ENCODE results near the gene SLC6A9. TPM values are rescaled to one million over a fixed set of nuclear protein-coding genes. Genes with fewer than 3 reads are reported as not detected.

SLC6A9 gene
- total RNA-seq, 1 donor from 2014 or later: 5.6 TPM

GRCh38 chr1:43969746-43970466 lies 61.4 kb downstream of the SLC6A9 start, which contains the start of gene DPH2:
Gene DPH2, plus strand, starts transcription at chr1:43970010. Its CDS starts 166 bp downstream, at chr1:43970176.
- peak; percentile 97 for DNase-seq (ENCODE audit: low spot score)

DNA sequence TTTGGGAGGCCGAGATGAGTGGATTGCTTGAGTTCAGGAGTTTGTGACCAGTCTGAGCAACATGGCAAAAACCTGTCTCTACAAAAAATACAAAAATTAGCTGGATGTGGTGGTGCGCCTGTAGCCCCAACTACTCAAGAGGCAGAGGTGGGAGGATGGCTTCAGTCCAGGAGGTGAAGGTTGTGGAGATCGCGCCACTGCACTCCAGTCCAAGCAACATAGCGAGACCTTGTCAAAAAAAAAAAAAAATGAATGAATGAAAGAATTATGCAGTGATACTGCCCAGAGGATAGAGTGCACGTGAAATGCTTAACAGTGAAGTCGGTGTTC lies 61.9 kb downstream of the SLC6A9 start:
- no peak for DNase-seq (ENCODE audit: low spot score)

- DNase-seq (ENCODE audit: low spot score): no peak
Observed at GRCh38 chr1:43968348-43968948, 62.8 kb downstream of the SLC6A9 start.

DNA sequence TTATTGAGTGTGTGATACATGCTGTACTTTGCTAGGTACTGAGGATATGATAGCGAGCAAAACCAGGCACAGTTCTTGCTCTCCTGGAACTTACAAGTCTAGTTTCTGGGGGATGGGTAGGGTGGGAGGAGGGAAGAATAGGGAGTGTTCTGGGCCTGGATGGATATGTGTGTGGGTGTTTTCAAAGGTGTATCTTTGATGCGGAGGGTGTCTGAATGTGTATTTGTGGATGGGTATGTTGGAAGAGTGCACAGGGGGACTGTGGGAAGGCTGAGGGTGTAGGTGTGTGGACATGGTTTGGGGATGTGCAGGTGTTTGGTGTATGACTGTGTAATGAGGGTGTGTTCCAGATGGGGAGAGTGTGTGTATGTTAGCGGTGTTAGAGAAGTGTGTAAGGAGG lies 65.9 kb downstream of the SLC6A9 start:
- no peak for DNase-seq (ENCODE audit: low spot score)

GRCh38 chr1:43963890-43964289 lies 67.4 kb downstream of the SLC6A9 start:
- no peak for DNase-seq (ENCODE audit: low spot score)

- DNase-seq (ENCODE audit: low spot score): no peak
Observed at GRCh38 chr1:43963006-43963405, 68.3 kb downstream of the SLC6A9 start.

GRCh38 chr1:43962324-43962723 lies 68.9 kb downstream of the SLC6A9 start:
- DNase-seq (ENCODE audit: low spot score): no peak

- no peak for DNase-seq (ENCODE audit: low spot score)
Observed at GRCh38 chr1:43961692-43962091, 69.6 kb downstream of the SLC6A9 start.

- DNase-seq (ENCODE audit: low spot score): no peak
Observed at GRCh38 chr1:43960798-43961197, 70.5 kb downstream of the SLC6A9 start.

DNA sequence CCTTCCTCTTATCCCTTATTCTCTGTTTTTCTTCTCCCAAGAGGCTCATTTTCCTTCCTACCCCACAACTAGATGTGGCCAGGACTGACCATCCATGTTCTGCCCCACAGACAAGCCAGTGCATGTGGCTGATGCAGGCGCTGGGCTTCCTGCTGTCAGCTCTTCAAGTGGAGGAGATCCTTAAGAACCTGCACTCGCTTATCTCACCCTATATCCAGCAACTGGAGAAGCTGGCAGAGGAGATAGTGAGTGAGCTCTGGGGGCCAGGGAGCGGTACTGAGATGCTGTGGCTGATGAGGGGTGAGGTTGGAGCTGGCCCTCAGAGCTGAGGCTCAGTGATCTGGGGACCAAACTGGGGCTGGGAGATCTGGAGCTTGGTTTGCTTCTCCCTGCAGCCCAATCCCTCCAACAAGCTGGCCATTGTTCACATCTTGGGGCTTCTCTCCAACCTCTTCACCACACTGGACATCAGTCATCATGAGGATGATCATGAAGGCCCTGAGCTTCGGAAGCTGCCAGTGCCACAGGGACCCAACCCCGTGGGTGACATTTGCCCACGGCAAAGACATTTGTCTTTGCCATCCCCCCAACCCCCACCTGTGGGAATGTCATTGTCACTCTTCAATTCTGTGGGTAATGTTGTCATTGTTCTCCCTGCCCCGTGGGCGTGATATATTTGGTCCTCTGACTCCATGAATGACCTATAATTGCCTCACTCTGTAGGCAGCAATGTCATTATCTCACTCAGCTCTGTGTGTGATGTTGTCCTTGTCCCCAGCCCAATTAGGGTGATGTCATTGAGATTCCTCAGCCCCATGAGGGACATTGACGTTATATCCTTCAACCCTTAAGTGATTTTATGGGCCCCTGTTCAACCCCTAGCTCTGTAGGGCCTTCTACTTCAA lies 72.7 kb downstream of the SLC6A9 start:
- DNase-seq (ENCODE audit: low spot score): no peak

DNA sequence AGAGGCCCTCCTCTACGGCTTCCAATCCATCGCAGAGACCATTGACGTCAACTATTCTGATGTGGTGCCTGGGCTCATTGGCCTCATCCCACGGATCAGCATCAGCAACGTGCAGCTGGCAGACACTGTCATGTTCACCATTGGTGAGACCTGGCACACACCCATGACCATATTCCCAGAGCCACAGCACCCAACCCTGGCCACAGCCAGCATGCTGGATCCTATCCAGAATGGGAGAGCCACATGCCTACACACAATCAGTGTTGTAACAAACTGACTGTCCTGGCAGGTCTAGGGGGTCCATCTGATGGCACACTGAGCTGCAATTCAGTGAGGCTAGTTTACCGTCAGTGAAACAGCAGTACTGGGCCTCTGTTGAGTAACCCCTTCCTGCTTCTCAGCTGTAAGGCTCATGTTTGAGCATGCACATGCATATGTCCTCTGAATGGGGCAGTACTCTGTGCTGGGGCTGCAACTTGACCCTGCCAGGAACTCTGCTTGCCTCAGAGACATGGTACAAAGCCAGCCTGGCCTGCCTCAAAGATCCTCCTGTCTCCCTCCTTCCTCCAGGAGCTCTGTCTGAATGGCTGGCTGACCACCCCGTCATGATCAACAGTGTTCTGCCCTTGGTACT lies 73.7 kb downstream of the SLC6A9 start:
- DNase-seq (ENCODE audit: low spot score): no peak

- no peak for DNase-seq (ENCODE audit: low spot score)
Observed at GRCh38 chr1:43956234-43956633, 75.0 kb downstream of the SLC6A9 start.

GRCh38 chr1:43954036-43954435 lies 77.2 kb downstream of the SLC6A9 start:
- no peak for DNase-seq (ENCODE audit: low spot score)

DNA sequence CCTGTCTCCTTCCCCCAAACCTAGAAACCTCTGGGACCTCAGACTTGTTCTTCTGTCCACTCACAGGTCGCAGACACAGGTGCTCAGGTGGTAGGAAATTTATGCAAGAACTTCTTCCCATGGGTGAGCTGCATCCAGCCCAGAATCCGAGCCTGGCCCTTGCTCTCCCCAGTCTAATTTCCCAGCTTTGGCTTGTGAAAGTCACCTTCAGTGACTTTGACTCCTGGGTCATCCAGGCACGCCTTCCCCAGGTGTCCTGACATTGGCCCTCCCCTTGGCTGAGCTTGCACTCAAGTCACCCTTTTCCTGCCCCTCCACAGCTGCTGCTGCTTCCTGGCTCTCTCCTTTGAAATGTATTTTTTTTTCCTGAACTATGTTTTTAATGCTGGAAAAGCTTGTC lies 77.9 kb downstream of the SLC6A9 start:
- no peak for DNase-seq (ENCODE audit: low spot score)

DNA sequence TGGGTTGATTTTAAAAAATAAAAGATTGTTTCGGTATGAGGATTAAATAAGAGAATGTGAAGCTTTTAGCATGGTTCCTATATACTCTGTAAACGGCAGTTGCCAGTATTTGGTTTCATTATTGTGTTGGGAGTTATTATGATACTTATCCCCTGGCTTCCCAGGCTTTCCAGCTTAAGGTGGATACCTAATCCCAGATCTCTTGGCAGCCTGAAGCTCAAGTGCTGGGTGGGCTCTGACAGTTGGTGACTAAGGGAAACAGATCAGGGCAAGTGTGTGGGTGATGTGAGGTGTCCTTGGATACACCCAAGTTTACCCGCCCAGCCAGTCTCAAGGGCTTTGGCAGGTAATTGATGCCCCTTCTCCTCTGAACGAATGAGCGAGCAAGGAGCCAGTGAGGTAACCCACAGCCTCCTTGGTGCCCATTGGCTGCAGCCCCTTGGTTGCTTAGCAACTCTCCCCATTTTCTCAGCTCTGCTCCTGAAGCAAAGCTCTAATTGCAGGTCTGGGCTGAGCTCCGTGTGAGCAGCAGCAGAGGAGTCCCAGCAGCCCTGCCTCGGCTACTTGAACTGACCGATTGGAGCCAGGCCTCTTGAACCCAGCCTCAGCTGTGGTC lies 78.4 kb downstream of the SLC6A9 start:
- no peak for DNase-seq (ENCODE audit: low spot score)

DNA sequence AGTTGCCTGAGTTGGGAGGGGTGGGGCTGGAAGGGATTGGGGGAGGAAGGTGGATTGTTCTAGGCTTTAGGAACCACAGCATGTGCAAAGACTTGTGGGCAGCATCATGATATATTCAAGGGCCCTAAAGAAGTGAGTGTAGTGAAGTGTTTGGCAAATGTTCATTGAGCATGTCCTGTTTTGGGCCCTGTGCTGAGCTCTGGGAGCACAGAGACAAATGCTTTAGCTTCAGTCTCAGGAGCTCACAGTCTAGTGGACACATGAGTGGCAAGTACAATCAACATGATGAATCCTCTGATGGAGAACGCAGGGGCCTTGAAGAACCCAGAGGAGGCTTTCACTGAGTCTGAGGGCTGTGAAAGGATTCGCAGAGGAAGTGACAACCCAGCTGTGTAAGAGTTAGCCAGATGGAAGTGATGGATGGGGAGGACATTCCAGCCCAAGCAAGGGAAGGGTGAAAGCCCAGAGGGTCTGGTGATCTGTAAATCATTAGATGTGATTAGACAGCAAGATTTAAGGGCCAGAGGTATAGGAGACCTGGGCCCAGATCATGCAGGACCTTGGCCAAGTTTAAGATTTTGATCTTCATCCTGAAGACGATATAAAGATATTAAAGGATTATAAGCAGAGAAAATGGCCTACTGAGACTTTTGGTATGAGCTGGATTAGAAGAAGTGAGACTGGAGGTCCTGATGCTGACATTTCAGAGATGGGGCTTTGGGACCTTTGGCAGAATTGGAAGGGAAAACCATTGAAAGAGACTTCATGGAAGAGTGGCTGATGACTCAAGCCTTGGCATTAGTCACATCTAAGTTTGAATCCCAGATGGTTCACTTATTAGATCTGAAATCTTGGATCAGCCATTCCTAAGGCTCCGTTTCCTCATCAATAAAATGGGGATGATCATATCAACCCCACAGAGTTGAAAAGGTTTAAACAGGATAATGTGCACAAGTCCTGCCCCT lies 80.0 kb downstream of the SLC6A9 start:
- no peak for DNase-seq (ENCODE audit: low spot score)

DNA sequence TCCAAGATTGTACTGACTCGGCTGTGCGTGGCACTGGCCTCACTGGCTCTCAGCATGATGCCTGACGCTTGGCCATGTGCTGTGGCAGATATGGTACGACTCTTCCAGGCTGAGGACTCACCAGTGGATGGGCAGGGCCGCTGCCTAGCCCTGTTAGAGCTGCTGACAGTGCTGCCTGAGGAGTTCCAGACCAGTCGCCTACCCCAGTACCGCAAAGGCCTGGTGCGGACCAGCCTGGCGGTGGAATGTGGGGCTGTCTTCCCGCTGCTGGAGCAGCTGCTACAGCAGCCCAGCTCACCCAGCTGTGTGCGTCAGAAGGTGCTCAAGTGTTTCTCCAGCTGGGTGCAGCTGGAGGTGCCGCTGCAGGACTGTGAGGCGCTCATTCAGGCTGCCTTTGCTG lies 81.6 kb downstream of the SLC6A9 start:
- DNase-seq (ENCODE audit: low spot score): peak; percentile 34

DNA sequence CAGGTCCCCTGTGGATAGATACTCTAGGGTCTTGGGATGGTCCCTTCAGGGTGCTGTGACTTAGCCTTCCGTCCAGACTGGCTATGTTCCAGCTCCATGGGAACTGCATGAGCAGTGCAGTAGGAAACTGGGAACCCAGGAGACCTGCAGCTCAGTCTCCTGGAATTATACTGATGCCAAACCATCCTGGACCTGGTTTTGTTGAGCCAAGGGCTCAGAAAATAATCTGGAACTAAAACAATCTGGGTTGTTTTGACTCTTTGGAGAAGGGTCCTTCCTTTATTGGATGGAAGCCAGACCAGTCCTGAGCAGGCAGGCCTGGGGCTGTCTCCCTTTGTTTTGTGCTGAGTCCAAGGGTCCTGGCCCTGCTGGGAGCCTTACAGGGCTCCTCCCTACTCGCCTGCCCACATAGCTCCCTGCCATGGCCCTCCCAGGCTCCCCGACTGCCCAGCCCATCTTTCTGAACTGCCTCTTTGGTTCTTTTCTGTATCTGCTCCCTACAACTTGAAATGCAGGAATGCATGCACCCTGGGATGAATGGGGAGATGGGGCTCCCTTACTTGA lies 83.3 kb downstream of the SLC6A9 start:
- DNase-seq (ENCODE audit: low spot score): no peak

- no peak for DNase-seq (ENCODE audit: low spot score)
Observed at GRCh38 chr1:43947061-43947873, 84.0 kb downstream of the SLC6A9 start.

Measured in mucosa of gallbladder (tissue), 1 donor.